Fibroblast of skin of right biceps (primary cell): ENCODE measurements around the gene TMEM132D.
"Not testable (repeated sequence)": the region's sequence is repeated elsewhere in the genome, so short reads cannot be mapped to it uniquely, and the experiment has no call there.

Experiments
- DNase-seq: peaks from one replicate; pipeline ENCODE4 v3.0.0-alpha.2; 2013

TMEM132D gene

DNA sequence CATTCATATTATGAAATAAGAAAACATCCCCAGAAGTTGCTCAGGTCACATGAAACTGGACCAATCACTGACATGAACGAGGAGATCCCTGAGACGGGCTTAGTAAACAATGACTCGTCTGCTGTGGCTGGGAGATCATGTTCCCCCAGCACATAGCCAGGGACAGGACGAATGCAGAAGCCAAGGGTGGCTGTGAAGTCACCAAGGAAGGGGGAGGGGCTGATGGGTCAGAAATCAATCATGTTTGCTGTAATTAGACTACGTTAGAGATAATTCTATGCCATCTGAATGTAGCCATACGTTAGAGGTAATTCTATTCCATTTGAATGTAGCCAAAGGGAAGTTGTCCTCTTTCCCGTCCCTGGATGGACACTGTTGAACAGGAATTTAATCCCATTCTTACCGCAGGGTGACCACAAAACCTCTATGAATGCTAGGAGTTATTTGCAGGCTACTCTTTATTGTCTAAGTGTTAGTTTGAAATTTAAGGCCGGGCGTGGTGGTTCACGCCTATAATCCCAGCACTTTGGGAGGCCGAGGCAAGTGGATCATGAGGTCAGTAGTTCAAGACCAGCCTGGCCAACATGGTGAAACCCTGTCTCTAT is 332.9 kb downstream of the TMEM132D start:
- no peak for DNase-seq

- no peak for DNase-seq
Observed at GRCh38 chr12:129566800-129567199, 337.0 kb downstream of the TMEM132D start.

DNA sequence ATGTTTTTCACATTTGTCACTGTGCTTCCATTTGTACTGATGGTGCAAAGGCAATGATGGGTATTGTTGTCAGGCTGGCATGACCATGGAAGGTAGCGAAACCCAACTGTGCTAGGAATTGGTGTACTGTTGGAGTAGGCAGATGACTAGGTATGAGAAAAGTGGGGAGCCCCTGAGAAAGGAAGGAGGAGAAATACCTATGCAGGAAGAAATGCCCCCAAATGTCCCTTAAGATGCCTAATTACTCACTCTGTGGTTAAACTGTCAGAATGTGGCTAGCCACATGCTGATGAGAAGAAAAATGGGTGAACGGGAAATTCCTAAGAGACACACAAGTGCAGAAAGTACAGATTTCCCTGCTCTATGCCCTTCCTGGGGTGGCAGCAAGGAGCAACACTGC is 339.1 kb downstream of the TMEM132D start:
- no peak for DNase-seq

DNA sequence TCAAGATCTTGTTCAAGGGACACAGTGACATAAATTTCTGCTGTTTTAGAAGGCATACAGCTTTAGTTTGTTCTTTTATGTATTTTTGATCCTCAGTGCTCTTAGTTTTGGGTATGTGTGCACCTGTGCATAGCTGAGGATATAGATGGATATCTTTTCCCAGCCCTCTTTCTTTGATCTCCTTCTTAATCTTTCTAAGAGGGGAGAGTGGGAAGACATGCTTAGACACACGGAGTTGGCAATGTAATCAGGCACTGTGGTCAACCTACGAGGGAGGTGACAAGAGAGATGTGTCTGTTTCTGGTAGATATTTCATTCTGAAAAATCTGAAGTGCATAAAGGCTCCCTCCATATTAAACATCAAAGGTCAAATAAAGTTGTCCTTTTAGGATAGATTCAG is 340.6 kb downstream of the TMEM132D start:
- no peak for DNase-seq

DNA sequence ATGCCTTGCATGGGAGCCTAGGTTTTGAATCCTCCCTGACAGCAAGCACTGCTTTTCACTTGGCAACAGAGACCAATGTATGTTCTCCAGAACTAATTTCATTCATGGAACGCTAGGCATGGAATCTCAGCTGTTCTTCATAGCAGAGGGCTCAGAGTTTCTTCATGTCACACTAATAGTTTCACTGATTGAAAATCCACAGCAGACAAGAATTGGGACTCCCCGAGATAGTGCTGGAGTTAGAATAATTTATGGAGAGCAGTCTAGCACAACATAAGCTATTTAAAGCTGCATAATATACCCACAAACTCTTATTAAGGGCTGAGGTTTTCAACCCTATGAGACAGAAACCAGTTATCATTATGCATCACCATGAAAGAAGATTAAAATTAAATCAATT is 342.5 kb downstream of the TMEM132D start:
- DNase-seq, result no peak

DNA sequence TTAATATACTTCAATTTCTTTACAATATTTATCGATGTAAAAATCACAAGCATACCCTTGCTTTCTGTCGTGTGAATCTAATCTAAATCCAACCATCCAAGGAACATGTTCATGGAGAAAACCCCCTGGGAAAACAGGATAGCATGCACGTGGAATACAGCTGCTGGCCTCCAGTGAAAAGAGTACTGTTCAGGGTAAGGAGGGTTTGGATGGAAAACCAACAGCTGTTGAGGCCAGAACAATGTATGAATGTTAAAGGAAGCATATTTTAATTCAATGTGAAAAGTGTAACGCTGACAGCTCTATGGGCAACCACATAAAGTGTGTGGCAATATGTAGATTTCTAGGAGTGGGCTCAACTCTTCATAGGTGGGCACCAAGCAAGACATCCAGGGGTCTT is 344.0 kb downstream of the TMEM132D start:
- no peak for DNase-seq

DNA sequence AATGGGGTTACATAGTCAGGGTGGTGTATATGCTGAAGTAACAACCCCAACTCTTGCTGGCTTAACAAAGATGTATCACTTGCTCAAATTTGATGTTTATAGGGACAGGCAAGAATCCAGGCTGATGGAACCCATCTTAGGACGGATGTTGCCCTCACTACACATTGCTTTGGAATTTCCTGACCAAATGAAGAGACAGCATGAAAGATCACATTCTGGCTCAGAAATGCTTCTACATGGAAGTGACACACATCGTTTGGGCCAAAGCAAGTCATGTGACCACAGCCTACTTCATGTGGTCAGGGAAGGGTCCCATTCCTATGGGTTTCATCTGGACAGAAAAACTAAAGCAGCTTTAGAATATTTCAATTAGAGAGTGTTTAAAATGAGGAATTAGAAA is 345.8 kb downstream of the TMEM132D start:
- DNase-seq, result peak; percentile 68

- no peak for DNase-seq
Observed at GRCh38 chr12:129556082-129556481, 347.7 kb downstream of the TMEM132D start.

GRCh38 chr12:129552996-129553750 is 350.7 kb downstream of the TMEM132D start:
- DNase-seq, result no peak

GRCh38 chr12:129551441-129551840 is 352.4 kb downstream of the TMEM132D start:
- no peak for DNase-seq

DNA sequence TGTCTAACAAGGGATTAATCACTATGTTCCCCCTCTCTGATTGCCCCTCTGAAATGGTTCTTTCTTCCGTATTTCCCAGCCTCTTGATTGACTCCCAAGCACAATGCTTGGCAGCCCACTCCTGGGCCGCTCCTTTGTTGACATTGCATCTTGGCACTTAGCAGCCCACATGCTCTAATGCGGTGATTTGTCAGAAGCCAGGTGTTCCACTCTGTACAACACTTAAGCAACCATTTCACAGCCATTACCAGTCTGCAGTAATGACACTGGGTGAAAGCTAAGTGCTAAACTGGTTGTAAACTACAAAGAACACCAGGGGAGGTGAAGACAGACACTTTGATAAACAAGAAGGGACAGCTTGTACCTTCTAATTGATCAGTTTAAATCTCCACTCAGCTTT is 353.5 kb downstream of the TMEM132D start:
- DNase-seq, result no peak

GRCh38 chr12:129549656-129550055 is 354.2 kb downstream of the TMEM132D start:
- no peak for DNase-seq

- DNase-seq, result peak; percentile 8
Observed at GRCh38 chr12:129549020-129549419, 354.8 kb downstream of the TMEM132D start.

- DNase-seq, result no peak
Observed at GRCh38 chr12:129544716-129545115, 359.1 kb downstream of the TMEM132D start.

DNA sequence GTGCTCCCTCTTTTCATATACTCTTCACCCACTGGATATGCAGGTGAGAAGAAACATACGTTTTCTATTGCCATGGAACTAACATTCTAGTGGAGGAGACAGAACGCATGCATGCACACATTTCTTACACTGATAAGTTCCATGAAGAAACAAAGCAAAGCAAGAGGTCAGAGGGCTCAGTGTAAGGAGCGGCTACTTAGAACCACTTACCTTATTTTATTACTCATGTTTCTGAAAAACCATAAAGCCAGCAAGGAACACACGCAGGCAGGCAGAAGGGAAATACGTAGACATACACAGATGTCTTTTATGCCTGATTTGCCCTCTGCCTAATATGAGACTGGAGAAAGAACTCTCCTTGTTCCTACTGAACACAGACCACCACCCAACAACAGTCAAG is 362.9 kb downstream of the TMEM132D start:
- no peak for DNase-seq

GRCh38 chr12:129540249-129540648 is 363.6 kb downstream of the TMEM132D start:
- no peak for DNase-seq

GRCh38 chr12:129538724-129539335 is 365.0 kb downstream of the TMEM132D start:
- DNase-seq, result not testable (repeated sequence)

DNA sequence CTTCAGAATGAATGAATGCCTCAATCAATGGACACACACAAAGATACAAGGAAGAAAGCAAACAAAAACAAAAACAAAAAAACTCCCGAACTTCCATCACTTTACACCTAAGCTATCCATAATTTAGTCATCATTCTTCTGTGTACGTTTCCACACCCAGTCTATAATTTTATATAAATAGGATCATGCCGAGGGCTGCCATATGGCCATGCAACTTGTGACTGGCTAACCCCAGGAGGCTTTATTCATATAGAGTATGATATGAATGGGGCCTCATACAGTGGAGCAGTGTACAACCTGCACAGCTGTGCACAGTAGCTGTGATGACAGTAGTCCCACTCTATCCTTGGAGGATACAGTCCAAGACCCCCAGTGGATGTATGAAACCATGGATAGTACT is 365.7 kb downstream of the TMEM132D start:
- DNase-seq, result no peak

DNA sequence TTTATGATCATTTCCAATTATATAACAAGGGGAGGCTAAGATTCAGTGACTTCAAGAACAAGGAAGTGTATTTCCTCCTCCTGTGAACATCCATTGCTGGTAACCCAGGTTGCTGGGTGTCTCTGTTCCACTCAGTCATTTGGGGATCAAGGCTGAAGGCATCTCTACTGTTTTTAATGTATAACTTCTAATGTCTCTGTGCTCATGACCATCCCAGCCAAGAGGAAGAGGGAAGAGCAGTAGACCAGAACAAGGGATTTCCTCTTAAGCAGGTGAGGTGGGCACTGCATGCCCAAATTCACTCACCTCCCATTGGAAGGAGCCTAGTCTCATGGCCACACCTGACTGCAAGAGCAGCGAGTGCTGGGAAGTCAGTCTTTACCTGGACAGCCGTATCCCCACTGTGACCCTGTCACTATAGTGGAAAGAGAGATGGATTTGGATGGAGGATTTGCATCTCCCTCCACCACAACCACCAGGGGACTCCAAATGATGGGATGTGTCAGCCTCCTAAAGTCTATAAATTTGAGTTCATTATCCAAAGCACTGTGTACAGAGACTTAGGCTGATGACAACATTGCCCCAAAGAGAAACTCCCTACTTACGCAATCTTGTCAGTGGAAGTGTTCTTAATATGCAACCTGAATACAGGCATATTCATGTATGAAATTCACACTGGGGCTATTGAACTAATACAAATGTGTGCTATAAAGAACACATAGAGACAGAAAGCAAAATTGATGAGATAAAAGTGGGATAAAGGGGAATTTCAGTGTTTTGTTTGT is 368.7 kb downstream of the TMEM132D start:
- no peak for DNase-seq

DNA sequence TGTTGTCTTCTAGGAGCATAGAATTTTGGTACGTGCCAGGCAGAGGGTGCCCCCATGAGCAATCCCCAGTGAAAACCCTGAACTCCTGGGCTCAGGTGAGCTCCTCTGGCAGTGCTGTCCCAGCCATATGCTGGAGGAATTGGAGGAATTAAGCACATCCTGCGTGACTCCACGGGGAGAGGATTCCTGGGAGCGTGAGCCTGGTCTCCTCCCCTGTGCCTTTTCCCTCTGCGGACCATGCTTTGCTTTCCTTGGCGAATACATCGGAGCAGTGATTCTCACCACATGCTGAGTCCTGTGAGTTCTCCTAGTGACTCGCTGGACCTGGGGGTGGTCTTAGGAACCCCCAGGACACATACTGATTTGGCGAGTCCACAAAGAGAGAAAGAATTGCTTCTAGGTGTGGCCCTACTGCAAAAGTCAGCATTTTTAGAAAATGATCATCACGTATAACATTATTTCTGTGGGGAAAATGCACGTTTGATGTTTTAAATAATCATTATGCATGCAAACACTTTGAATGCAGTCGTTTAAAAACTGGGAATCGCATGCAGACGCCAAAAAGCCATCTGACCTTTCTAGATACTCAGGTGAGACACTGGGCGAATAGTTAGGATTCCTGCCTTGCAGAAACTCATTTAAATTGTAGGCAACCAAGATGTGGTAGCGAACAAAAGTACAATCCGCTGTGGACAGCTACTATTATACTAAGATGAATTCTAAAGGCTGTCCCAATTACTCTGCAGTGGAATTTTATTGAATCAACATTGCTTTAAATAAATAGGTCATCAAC is 370.9 kb downstream of the TMEM132D start:
- DNase-seq, result no peak

GRCh38 chr12:129532082-129532481 is 371.7 kb downstream of the TMEM132D start:
- DNase-seq, result no peak

- no peak for DNase-seq
Observed at GRCh38 chr12:129530984-129531383, 372.8 kb downstream of the TMEM132D start.

DNA sequence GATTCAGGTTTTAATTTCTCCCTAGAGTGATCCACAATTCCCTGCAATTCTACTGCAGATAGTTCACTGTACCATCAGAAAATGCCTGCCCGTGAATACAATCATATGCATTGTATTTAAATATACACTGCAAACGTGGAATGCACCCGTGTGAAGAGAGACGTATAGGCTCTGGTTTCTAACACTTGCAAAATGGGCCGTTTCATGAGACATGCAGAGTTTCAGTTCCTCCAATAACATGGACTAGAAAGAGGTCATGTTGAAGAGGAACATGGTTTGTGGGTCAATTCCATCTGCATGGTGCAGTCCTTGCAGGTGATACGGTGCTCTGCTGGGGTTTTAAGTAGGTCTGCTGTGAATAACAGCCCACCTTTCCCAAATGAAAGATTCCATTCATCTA is 373.3 kb downstream of the TMEM132D start:
- no peak for DNase-seq
